OCI-LY3 (cell line): ENCODE data around the gene ZBTB42.

Experiments
- EZH2phosphoT487 ChIP-seq: fragments of 200-600 bp; shearing (Covaris generic); IDR thresholded peaks from 2 replicates; pipeline ENCODE4 v1.6.1; 2018; ENCODE audit warnings: antibody characterized with exemption, mixed run types, low read depth
- TF ChIP-seq, protein P1 (sequence below): fragments of 200-600, 300-600 bp; sonication (generic); IDR thresholded peaks from 2 replicates; pipeline ENCODE4 v1.5.1; 2014; ENCODE audit warnings: antibody characterized with exemption, low read length, low read depth

DNA sequence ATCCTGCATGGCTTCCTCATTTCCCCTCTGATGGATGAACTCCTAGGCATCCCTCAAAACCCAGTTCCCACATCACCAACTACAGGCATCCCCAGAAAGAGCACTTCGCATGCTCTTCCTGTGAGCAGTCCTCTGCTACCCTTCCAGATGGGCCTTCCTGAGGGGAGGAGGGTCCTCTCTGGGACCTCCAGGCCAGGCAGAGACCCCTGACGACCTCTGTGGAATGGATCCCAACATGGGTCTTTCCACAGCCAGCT lies 7.3 kb upstream of the ZBTB42 start:
- TF ChIP-seq, protein P1, sequence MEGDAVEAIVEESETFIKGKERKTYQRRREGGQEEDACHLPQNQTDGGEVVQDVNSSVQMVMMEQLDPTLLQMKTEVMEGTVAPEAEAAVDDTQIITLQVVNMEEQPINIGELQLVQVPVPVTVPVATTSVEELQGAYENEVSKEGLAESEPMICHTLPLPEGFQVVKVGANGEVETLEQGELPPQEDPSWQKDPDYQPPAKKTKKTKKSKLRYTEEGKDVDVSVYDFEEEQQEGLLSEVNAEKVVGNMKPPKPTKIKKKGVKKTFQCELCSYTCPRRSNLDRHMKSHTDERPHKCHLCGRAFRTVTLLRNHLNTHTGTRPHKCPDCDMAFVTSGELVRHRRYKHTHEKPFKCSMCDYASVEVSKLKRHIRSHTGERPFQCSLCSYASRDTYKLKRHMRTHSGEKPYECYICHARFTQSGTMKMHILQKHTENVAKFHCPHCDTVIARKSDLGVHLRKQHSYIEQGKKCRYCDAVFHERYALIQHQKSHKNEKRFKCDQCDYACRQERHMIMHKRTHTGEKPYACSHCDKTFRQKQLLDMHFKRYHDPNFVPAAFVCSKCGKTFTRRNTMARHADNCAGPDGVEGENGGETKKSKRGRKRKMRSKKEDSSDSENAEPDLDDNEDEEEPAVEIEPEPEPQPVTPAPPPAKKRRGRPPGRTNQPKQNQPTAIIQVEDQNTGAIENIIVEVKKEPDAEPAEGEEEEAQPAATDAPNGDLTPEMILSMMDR = no peak
- no peak for TF ChIP-seq EZH2phosphoT487
